HG03342 (cell line): ENCODE data around the gene MAP3K2.

ENCODE experiments used
- ATAC-seq: cut with Tn5 transposase; IDR thresholded peaks from one replicate; pipeline ENCODE4 v1.9.1; 2021; ENCODE audit warnings: mild to moderate bottlenecking, moderate library complexity; ENCODE audit not compliant: unreplicated experiment

MAP3K2 gene

GRCh38 chr2:127386764-127387654 is 766 bp downstream of the MAP3K2 start:
- ATAC-seq = peak; percentile 60

GRCh38 chr2:127386246-127386645 is 1.5 kb downstream of the MAP3K2 start:
- ATAC-seq = no peak

GRCh38 chr2:127384529-127384928 is 3.2 kb downstream of the MAP3K2 start:
- ATAC-seq = no peak

GRCh38 chr2:127382831-127383230 is 4.9 kb downstream of the MAP3K2 start:
- ATAC-seq = no peak

GRCh38 chr2:127381762-127382161 is 6.0 kb downstream of the MAP3K2 start:
- ATAC-seq = no peak

- ATAC-seq = no peak
Observed at GRCh38 chr2:127379712-127380355, 7.9 kb downstream of the MAP3K2 start.

GRCh38 chr2:127378720-127379119 is 9.1 kb downstream of the MAP3K2 start:
- no peak for ATAC-seq

- no peak for ATAC-seq
Observed at GRCh38 chr2:127377262-127377661, 10.5 kb downstream of the MAP3K2 start.

- no peak for ATAC-seq
Observed at GRCh38 chr2:127376257-127376656, 11.5 kb downstream of the MAP3K2 start.

- ATAC-seq = no peak
Observed at GRCh38 chr2:127373362-127374083, 14.3 kb downstream of the MAP3K2 start.

- ATAC-seq = no peak
Observed at GRCh38 chr2:127371037-127371436, 16.7 kb downstream of the MAP3K2 start.

- ATAC-seq = no peak
Observed at GRCh38 chr2:127370010-127370409, 17.8 kb downstream of the MAP3K2 start.

GRCh38 chr2:127365211-127365643 is 22.5 kb downstream of the MAP3K2 start:
- ATAC-seq = no peak

GRCh38 chr2:127362971-127363370 is 24.8 kb downstream of the MAP3K2 start:
- ATAC-seq = no peak

GRCh38 chr2:127361929-127362885 is 25.6 kb downstream of the MAP3K2 start:
- ATAC-seq = no peak

- no peak for ATAC-seq
Observed at GRCh38 chr2:127360242-127360641, 27.5 kb downstream of the MAP3K2 start.

- no peak for ATAC-seq
Observed at GRCh38 chr2:127359520-127359919, 28.3 kb downstream of the MAP3K2 start.

- no peak for ATAC-seq
Observed at GRCh38 chr2:127358971-127359370, 28.8 kb downstream of the MAP3K2 start.

- no peak for ATAC-seq
Observed at GRCh38 chr2:127358044-127358443, 29.7 kb downstream of the MAP3K2 start.

GRCh38 chr2:127357591-127357990 is 30.2 kb downstream of the MAP3K2 start:
- no peak for ATAC-seq
